GM23338 (cell line): ENCODE data around the gene DAND5. TPM values are rescaled to one million over a fixed set of nuclear protein-coding genes. Genes with fewer than 3 reads are reported as not detected.

ENCODE experiments used
- ATAC-seq: fragments of 200-7000 bp; cut with Tn5 transposase; 3 replicates; pipeline ENCODE4 v1.9.1; 2020
- DNase-seq: peaks from one replicate; pipeline ENCODE4 v3.0.0-alpha.2; 2015; ENCODE audit warnings: low spot score
- H2AFZ ChIP-seq: fragments of 200-600 bp; sonication (generic); 2 replicates; pipeline ENCODE4 v1.8.0; 2016; ENCODE audit warnings: antibody characterized with exemption, mild to moderate bottlenecking, moderate library complexity
- H3F3A ChIP-seq: fragments of 200-600 bp; sonication (generic); replicated peaks from 2 replicates; pipeline ENCODE4 v1.8.0; 2017; ENCODE audit warnings: antibody characterized with exemption, mixed run types, low read depth
- H3K27ac ChIP-seq: fragments of 200-600 bp; sonication (generic); 2 replicates; pipeline ENCODE4 v1.6.1; 2016; ENCODE audit warnings: low read depth
- H3K27me3 ChIP-seq: fragments of 200-600 bp; sonication (generic); 2 replicates; pipeline ENCODE4 v1.8.0; 2016; ENCODE audit warnings: mild to moderate bottlenecking, mixed run types, moderate library complexity; ENCODE audit not compliant: insufficient read depth
- H3K36me3 ChIP-seq: fragments of 200-600 bp; sonication (generic); 2 replicates; pipeline ENCODE4 v1.8.0; 2016; ENCODE audit warnings: mild to moderate bottlenecking; ENCODE audit not compliant: insufficient read depth
- H3K4me1 ChIP-seq: fragments of 200-600 bp; sonication (generic); 2 replicates; pipeline ENCODE4 v1.8.0; 2016; ENCODE audit warnings: mild to moderate bottlenecking, moderate library complexity; ENCODE audit not compliant: insufficient read depth
- H3K4me2 ChIP-seq: fragments of 200-600 bp; sonication (generic); 2 replicates; pipeline ENCODE4 v1.7.1; 2017; ENCODE audit warnings: mixed run types
- H3K4me3 ChIP-seq: fragments of 200-600 bp; sonication (generic); 2 replicates; pipeline ENCODE4 v1.6.1; 2016; ENCODE audit warnings: mixed run types
- H3K79me2 ChIP-seq: fragments of 200-600 bp; sonication (generic); replicated peaks from 2 replicates; pipeline ENCODE4 v1.8.0; 2017; ENCODE audit warnings: mild to moderate bottlenecking; ENCODE audit not compliant: insufficient read depth
- H3K9me2 ChIP-seq: fragments of 200-600 bp; sonication (generic); 2 replicates; pipeline ENCODE4 v1.8.0; 2017; ENCODE audit not compliant: insufficient read depth
- H4K20me1 ChIP-seq: fragments of 200-600 bp; sonication (generic); replicated peaks from 2 replicates; pipeline ENCODE4 v1.8.0; 2017; ENCODE audit warnings: mild to moderate bottlenecking; ENCODE audit not compliant: insufficient read depth
- H3K27ac Mint-ChIP-seq: 2 replicates; pipeline ENCODE4 v1.8.0; 2020; ENCODE audit warnings: inconsistent platforms, mild to moderate bottlenecking, moderate library complexity, mixed read lengths
- H3K27me3 Mint-ChIP-seq: 3 replicates; pipeline ENCODE4 v1.8.0; 2022; ENCODE audit warnings: low read depth, mild to moderate bottlenecking, moderate library complexity, mixed read lengths, inconsistent platforms; ENCODE audit not compliant: insufficient read depth, poor library complexity
- H3K36me3 Mint-ChIP-seq: 3 replicates; pipeline ENCODE4 v1.8.0; 2021; ENCODE audit warnings: low read depth, mild to moderate bottlenecking, inconsistent platforms, moderate library complexity, mixed read lengths
- H3K4me1 Mint-ChIP-seq: 3 replicates; pipeline ENCODE4 v1.8.0; 2020; ENCODE audit warnings: mild to moderate bottlenecking, inconsistent platforms, mixed read lengths
- H3K4me3 Mint-ChIP-seq: 3 replicates; pipeline ENCODE4 v1.8.0; 2021; ENCODE audit warnings: moderate library complexity, mild to moderate bottlenecking, inconsistent platforms, mixed read lengths
- H3K9me3 Mint-ChIP-seq: 3 replicates; pipeline ENCODE4 v1.8.0; 2020; ENCODE audit warnings: moderate library complexity, mild to moderate bottlenecking, inconsistent platforms, mixed read lengths
- CREB1 ChIP-seq: fragments of 250-450 bp; sonication (Bioruptor Pico); IDR thresholded peaks from 2 replicates; pipeline ENCODE4 v1.5.0; 2020; ENCODE audit warnings: low read depth, mild to moderate bottlenecking, moderate library complexity
- EZH2 ChIP-seq: fragments of 200-600 bp; sonication (generic); IDR thresholded peaks from one replicate; pipeline ENCODE4 v1.8.0; 2017; ENCODE audit warnings: antibody characterized with exemption, mild to moderate bottlenecking, low read depth; ENCODE audit not compliant: unreplicated experiment
- EZH2phosphoT487 ChIP-seq: fragments of 200-600 bp; sonication (generic); IDR thresholded peaks from one replicate; pipeline ENCODE4 v1.8.1; 2018; ENCODE audit warnings: antibody characterized with exemption; ENCODE audit not compliant: unreplicated experiment
- JUNB ChIP-seq: IDR thresholded peaks from one replicate; pipeline ENCODE4 v1.6.1; 2016; ENCODE audit warnings: antibody characterized with exemption; ENCODE audit not compliant: unreplicated experiment
- NANOG ChIP-seq: IDR thresholded peaks from 2 replicates; pipeline ENCODE4 v1.6.1; 2016; ENCODE audit warnings: antibody characterized with exemption, borderline replicate concordance
- POLR2AphosphoS5 ChIP-seq: IDR thresholded peaks from 2 replicates; pipeline ENCODE4 v1.6.1; 2016; ENCODE audit warnings: antibody characterized with exemption, low read depth
- REST ChIP-seq: IDR thresholded peaks from one replicate; pipeline ENCODE4 v1.6.1; 2018; ENCODE audit warnings: antibody characterized with exemption; ENCODE audit not compliant: unreplicated experiment
- STAT1 ChIP-seq: IDR thresholded peaks from one replicate; pipeline ENCODE4 v1.6.1; 2016; ENCODE audit warnings: antibody characterized with exemption; ENCODE audit not compliant: unreplicated experiment
- ZNF114 ChIP-seq: fragments of 250-450 bp; sonication (Bioruptor Pico); IDR thresholded peaks from 2 replicates; pipeline ENCODE4 v1.5.0; 2020; ENCODE audit warnings: mild to moderate bottlenecking, moderate library complexity
- ZNF331 ChIP-seq: fragments of 250-450 bp; sonication (Bioruptor Pico); IDR thresholded peaks from 2 replicates; pipeline ENCODE4 v1.5.0; 2020; ENCODE audit warnings: low read depth, mild to moderate bottlenecking, moderate library complexity
- ZNF462 ChIP-seq: fragments of 250-450 bp; sonication (Bioruptor Pico); IDR thresholded peaks from 2 replicates; pipeline ENCODE4 v1.5.0; 2020; ENCODE audit warnings: mild to moderate bottlenecking, moderate library complexity
- polyA plus RNA-seq: library from polyadenylated mRNA; unstranded; fragments of >200 nt; fragmentation: Nextera tagmentation; extraction: Ambion mirVana; gene quantifications from 2 replicates; pipeline ENCODE4 v1.2.1, GENCODE V29; 2016
- total RNA-seq: library from RNA; depleted of rRNA; stranded (reverse); fragments of >200 nt; shearing (Covaris generic); gene quantifications from 2 replicates; pipeline ENCODE4 v1.2.3, GENCODE V29; 2014
- TF ChIP-seq, protein P1 (sequence below), 2 experiments: fragments of 200-600 bp in 1 of 2; sonication (generic) in 1 of 2; conservative IDR thresholded peaks; 2 replicates each; pipeline versions ENCODE4 v1.5.1 to v1.6.1; 2016 to 2017; ENCODE audit warnings: antibody characterized with exemption in 2 of 2, low read depth in 2 of 2, mild to moderate bottlenecking in 2 of 2, moderate library complexity in 1 of 2
- TF ChIP-seq, protein P2 (sequence below): IDR thresholded peaks from 2 replicates; pipeline ENCODE4 v1.6.1; 2016; ENCODE audit warnings: antibody characterized with exemption

Gene DAND5
- total and polyA plus RNA-seq, 2 experiments from 2014 or later, result 0.18 to 0.28 TPM

DNA sequence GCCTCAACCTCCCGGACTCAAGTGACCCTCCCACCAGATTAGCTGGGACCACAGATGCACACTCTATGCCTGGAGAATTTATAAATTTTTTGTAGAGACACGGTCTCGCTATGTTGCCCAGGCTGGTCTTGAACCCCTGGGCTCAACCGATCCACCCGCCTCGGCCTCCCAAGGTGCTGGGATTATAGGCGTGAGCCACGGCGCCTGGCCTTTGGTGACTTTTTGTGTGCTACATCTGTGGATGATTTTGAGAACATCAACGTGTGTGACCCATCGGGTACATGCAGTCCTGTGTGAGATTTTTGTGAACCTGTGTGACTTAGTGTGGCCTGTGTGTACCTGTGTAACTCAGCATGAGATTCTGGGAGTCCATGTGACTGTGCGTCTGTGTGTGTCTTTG is 17.4 kb downstream of the DAND5 start:
- Mint-ChIP-seq H3K9me3 (no peaks in the 10 kb centered on the region), H3K4me1 (peaks cover 12% of the 10 kb centered on the region), H3K27me3 (peaks cover 31% of the 10 kb centered on the region), H3K4me3 (no peak overlapping the region), H3K27ac (no peak overlapping the region), H3K36me3 (no peaks in the 10 kb centered on the region)
- H3K27ac ChIP-seq, result no peak overlapping the region
- no peaks in the 10 kb centered on the region for H4K20me1 ChIP-seq
- no peak overlapping the region for H3K4me3 ChIP-seq
- H3F3A ChIP-seq, result peaks cover 13% of the 10 kb centered on the region; the same call in 1 of the 2 replicates
- TF ChIP-seq STAT1 (no peak), CREB1 (CRISPR knock-in tag) (no peak), POLR2AphosphoS5 (no peak), REST (no peak), ZNF462 (CRISPR knock-in tag) (no peak), ZNF331 (no peak), EZH2phosphoT487 (no peak), NANOG (no peak), JUNB (no peak), ZNF114 (CRISPR knock-in tag) (no peak), EZH2 (no peak)
- TF ChIP-seq, protein P1, sequence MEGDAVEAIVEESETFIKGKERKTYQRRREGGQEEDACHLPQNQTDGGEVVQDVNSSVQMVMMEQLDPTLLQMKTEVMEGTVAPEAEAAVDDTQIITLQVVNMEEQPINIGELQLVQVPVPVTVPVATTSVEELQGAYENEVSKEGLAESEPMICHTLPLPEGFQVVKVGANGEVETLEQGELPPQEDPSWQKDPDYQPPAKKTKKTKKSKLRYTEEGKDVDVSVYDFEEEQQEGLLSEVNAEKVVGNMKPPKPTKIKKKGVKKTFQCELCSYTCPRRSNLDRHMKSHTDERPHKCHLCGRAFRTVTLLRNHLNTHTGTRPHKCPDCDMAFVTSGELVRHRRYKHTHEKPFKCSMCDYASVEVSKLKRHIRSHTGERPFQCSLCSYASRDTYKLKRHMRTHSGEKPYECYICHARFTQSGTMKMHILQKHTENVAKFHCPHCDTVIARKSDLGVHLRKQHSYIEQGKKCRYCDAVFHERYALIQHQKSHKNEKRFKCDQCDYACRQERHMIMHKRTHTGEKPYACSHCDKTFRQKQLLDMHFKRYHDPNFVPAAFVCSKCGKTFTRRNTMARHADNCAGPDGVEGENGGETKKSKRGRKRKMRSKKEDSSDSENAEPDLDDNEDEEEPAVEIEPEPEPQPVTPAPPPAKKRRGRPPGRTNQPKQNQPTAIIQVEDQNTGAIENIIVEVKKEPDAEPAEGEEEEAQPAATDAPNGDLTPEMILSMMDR (conservative IDR thresholded peaks at IDR 0.05; ENCODE audit: low read depth in 2 of 2), result no peak
- TF ChIP-seq, protein P2, sequence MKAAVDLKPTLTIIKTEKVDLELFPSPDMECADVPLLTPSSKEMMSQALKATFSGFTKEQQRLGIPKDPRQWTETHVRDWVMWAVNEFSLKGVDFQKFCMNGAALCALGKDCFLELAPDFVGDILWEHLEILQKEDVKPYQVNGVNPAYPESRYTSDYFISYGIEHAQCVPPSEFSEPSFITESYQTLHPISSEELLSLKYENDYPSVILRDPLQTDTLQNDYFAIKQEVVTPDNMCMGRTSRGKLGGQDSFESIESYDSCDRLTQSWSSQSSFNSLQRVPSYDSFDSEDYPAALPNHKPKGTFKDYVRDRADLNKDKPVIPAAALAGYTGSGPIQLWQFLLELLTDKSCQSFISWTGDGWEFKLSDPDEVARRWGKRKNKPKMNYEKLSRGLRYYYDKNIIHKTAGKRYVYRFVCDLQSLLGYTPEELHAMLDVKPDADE, result no peak
- DNase-seq (no peak), ATAC-seq (no peak)
- no peaks in the 10 kb centered on the region; the same call in 1 of the 2 replicates for H3K4me1 ChIP-seq
- no peaks in the 10 kb centered on the region for H3K79me2 ChIP-seq
- no peaks in the 10 kb centered on the region for H3K9me2 ChIP-seq
- no peaks in the 10 kb centered on the region for H3K36me3 ChIP-seq
- no peak overlapping the region for H3K4me2 ChIP-seq
- H2AFZ ChIP-seq, result no peak overlapping the region
- peaks cover 45% of the 10 kb centered on the region for H3K27me3 ChIP-seq
